EH (cell line): Measurements from ENCODE around the gene NFYB.

Source experiments
- DNase-seq: peaks from one replicate; pipeline ENCODE4 v3.0.0-alpha.2; 2015; ENCODE audit warnings: low read depth

Gene NFYB

DNA sequence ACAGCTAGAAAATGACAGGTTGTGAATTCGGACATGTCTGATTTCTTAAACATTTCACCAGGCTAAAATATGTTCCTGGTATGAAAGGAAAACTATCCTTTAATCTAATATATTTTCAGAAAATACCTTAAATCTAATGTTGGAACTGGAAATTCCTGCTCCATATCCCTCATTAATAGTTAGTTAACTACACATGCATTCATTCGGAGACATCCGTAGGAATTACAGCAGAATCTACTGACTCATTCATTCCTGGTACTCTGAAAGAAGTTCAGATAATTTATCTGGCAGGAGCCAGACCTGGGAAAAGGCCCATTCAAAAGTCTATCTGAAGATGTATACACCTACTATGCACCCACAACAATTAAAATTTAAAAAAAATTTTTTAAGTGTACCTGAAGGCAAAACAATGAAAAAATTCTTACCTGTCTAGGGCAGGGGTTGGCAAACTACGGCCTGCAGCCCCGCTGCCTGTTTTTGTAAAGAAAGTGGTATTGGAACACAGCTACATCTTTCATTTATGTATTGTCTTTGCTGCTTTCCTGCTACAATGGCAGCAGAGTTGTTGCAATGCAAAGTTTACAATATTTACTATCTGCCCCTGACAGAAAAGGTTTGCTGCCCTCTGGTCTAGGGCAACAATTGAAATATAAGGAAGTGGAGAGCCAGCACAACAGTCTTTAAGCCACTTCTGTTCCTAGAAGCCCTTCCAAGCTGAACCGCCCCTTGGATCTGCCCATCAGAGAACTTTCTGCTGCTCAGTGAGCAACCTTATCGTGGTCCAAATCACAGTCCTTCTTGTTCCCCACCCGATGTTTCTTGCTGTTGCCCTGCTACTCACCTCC is 17.9 kb upstream of the NFYB start:
- peak; percentile 15 for DNase-seq

DNA sequence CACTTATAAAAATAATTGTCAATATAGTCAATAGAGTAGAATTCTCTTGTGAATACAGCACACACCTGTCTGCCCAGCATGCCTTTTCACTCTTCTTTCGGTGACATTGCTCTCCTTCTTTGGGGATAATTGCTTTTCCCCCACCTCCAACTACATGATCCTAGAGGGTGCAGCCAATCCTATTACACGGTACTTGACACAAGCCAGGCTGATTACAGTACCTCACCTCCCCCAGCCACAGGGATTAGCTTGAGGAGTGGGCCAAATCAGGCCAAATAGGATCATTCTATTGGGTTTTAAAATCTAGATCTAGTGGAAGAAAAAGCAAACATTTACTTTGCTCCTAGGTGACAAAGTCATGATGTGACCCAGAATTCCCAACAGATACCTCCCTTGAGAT is 16.8 kb upstream of the NFYB start:
- DNase-seq = no peak

DNA sequence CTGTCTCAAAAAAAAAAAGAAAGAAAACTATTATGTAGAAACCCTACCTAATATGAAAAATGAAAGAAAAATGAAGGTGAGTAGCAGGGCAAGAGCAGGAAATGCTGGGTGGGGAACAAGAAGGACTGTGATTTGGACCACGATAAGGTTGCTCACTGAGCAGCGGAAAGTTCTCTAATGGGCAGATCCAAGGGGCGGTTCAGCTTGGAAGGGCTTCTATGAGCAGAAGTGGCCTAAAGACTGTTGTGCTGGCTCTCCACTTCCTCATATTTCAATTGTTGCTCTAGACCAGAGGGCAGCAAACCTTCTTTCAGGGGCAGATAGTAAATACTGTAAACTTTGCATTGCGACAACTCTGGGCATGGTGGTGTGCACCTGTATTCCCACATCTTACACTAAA is 16.3 kb upstream of the NFYB start:
- no peak for DNase-seq

DNA sequence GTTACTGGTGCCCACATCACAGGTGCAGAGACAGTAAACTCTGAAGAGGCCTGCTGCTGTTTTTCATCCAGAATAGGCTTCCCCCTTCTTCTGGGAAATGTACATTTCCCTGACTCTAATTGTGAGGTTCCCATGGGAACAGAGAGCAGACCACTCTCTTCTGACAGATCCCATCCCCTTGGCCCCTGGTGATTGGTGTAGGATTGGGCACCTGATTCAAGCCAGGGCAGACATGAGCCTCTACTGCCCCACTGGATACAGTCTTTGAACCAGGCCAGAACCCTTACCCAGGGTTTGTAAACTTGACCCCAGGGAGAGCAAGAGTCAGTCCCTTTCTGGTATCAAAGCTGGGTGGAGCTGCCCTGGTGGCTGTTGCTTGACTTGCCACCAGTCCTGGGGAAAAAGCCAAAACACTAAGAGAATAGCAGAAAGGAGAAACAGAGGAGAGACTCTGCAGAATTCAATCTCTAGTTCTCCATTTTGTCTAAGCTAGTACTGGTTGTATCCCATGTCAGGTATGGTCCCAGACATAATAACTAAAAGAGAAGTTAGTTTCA is 14.8 kb upstream of the NFYB start:
- DNase-seq = no peak

DNA sequence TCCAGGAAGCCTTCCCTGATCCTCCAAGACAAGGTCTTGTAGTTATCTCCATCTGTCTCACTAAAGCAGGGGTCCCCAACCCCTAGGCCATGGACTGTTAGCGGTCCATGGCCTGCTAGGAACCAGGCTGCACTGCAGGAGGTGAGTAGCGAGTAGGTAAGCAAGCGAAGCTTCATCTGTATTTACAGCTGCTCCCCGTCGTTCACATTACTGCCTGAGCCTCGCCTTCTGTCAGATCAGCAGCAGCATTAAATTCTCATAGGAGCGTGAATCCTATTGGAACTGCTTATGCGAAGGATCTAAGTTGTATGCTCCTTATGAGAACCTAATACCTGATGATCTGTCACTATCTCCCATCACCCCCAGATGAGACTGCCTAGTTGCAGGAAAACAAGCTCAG is 12.4 kb upstream of the NFYB start:
- DNase-seq = no peak

DNA sequence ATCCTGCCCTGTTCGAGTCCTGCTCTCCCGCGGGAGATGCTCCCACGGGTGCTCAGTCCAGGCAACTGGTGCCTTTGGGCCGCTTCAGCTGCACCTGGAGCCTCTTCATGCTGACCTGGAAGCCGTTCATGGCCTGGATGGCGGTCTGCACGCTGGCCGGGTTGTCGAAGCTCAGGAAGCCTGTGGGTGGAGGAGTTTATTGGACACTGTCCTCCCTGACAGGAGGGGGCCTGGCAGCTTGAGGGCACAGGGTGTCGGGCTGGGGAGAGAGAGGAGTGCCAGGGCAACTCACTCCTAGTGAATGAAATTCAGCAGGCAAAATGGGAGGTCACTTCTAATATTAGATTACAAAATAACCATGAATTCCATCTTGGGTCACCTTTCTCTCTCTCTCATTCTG is 9.3 kb upstream of the NFYB start:
- no peak for DNase-seq

DNA sequence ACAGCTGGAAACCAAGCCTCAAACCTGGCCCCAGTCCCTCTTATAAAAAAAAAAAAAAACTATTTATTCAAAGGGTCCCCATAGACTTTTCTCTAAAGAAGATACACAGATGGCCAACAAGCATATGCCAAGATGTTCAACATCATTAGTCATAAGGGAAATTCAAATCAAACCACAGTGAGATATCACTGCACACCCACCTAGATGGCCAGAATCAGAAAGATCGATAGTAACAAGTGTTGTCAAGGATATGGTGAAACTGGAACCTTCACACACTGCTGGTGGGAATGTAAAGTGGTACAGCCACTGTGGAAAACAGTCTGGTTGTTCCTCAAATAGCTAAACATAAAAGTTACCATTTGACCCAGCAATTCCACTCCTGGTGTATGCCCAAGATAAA is 5.9 kb upstream of the NFYB start:
- DNase-seq = no peak

DNA sequence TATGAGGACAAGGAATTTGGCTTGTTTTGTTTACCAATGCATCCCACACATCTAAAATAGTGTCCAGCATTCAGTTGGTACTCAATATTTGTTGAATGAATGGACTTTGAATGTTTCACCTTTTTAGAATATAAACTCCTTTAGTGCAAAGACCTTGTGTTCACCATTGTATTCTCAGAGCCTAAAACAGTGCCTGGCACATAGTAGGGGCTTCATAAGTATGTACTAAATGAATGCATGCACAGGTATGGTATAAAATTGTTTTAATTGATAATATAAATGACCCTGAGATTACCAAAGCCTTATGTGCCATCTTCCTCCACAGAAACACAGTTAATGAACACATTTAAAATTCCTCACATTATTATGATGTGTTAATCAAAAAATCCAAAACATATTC is 5.0 kb upstream of the NFYB start:
- no peak for DNase-seq

DNA sequence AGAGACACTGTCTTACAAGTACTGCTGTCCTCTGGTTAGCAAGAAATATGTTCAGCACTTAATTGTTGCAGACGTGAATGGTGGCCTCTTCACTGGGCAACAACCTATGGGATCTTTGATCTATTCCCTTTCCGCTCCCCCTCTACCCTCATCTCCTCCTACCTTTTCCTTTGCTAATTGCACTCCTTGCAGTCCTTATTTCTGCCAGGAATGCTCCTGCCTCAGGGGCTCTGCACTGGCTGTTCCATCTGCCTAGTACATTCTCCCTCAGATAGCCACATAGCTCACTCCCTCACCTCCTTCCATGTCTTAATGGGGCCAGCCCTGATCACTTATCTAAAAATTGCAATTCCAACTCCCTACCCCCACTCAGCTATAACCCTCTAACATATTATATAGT is 4.5 kb upstream of the NFYB start:
- DNase-seq = no peak

DNA sequence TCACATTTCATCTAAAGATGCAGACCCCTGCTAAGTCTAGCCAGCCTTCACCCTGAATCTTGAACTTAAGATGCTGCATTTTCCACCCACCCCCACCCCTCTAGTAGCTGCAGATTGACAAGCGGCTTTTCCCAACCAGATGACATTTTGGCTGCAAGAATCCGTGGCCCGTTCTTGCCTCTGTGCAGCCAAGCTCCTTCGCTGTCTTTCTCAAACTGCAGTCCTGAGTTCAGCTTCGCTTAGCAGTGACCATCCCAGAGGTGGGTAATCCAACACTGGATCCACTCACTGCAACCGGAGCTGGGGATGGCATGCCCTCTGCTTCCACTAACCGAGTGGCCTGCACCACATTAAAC is 765 bp upstream of the NFYB start:
- peak; percentile 24 for DNase-seq

DNA sequence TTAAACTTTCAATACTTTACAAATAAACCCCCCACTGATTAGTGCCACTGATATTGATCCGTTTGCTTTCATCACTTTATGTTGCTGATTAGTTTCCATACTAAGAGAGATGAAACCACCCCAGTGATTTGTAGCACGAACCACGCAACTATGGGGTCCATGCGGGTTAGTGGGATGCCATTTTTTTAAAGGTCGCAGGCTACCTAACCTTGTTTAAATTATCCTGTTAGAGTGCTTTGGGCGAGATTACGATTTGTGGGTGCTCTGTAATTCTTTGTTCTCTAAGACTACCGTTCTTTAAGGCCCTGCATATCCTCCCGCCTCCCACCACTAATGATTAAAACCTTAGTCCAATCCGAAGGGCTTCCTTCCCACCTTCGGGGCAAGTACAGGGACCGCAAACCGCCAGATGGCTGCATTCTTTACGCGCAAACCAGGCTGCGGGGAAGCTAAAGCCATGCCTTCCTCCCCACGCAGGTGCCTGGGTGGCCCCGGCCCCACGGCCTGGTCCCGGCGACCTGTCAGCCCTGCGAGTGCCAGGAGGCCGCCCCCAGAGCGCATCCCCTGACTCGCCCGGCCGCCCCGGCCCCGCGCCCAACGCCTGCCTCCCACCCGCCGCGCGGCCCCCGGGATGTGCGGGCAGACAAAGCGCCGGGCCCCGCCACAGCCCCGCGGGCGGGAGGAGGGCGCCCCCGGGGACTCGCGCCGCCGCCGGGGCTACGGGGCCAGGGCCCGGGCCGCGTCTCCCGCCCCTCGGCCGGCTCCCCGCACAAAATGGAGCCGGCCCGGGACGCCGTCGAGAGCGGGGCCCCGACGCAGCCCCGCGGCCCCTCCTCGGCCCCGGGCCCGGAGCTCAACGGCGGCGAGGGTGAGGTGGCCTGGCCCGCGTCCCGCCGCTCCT is 759 bp downstream of the NFYB start:
- DNase-seq = peak; percentile 71

DNA sequence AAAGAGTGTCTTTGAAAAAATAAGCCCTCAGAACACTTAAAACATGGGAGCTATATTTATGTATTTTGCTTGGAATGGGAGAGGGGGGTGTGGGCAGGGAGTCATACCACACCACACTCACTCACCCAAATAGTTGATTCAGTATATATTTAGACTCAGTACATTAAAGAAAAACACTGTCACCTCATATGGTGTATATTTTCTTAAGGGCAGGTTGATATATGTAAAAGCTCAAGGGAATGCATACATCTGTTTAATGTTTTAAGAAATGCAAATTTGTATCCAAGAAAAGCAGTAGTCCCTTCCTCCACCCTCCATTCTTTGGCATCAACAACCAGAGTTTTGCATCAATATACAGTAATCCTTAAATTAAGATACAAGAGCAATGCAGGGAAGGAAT is 1.4 kb downstream of the NFYB start:
- peak; percentile 40 for DNase-seq

DNA sequence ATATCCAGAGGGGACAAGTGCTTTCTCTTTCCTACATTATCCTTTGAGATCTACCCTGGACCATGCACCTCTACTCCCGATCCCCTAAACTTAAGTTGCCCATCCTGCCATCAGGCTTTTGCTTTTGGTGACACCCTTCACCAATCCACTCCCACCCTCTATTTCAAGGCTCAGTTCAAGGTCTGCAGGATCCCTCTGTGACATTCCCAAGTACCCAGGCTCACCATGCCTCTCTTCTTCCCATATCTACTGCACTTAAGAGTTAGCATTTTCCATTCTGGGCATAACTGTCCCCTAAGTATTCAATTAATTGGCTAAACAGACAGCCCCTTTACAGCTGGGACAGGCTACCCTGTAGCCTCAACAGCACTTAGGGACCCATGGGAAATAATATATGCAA is 3.1 kb downstream of the NFYB start:
- no peak for DNase-seq

DNA sequence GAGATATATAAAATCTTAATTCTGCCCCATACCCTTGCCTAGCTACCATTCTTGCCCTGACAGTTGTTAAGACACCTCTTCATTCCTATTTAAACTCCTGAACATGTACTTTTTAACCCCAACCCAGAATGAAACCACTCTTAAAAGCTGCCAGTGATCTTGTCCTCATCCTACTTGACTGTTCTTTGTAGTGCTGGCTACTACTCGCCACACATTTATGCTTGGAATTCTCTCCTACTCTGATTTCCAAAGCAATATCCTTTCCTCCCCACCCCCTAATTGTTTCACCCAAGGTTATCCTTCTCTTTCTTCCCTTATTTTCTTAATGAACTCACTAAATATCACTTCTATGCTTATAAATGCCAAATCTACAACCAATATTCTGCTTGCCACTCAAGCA is 4.1 kb downstream of the NFYB start:
- DNase-seq = peak; percentile 70

DNA sequence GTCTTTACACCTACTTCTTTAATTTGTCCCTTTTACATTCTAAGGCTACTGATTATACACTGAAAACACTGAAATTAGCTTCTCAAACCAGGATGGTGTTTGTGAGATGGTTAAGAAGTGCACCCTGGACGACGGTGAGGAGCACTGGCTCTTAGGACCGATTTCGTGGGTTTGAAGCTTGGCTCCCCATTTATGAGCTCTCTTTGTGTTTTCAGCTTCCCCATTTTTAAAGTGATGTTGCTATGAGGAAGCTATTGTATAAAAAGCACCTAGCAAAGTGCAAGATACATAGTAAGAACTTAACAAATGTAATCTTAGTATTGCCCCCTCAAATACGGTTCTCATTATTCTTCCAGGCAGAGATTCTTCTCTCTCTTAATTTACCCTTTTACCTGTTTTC is 4.7 kb downstream of the NFYB start:
- DNase-seq = no peak

DNA sequence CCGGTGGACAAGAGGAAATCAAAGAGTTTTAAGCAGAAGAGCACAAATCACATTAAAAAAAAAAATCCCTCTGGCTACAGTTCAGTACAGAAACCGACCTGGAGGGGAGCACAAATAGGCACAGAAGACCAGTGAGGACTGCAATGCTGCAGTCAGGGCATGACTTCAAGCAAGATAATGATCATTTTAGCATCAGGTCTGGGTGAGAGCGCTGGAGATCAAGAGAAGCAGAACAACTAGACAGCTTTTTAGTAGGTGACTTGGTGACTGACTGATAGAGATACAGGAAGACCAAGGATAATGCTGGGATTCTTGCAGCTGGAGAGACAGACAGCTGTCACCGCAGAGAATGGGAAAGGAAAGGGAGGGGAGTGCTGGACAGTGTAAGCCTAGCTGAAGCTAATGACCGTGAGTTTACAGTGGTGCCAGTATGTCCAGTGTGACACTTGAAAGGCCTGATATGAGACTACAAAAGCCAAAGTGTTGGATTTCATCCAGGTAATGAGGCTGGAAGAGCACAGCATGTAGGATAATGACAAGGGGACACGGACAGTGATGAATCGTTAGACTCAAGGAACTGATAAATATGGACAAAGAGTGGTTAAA is 5.6 kb downstream of the NFYB start:
- DNase-seq = no peak

DNA sequence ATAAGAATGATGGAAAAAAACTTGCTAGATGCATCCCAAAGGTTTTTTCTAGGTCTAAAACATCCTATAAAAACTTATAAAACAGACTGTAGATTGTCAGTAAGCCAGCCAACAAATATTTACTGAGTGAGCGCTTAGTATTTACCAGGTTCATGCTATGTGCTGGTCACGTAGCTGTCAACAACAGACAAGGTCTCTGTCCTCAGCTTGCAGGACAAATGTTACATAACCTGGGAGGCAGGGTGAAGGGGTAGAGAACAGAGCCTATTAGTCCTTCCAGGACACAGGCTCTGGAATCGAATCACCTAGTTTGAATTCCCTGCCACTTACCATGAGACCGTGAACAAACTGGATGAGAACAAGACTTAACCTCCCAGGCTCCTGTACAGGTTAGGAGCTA is 6.4 kb downstream of the NFYB start:
- DNase-seq = no peak

DNA sequence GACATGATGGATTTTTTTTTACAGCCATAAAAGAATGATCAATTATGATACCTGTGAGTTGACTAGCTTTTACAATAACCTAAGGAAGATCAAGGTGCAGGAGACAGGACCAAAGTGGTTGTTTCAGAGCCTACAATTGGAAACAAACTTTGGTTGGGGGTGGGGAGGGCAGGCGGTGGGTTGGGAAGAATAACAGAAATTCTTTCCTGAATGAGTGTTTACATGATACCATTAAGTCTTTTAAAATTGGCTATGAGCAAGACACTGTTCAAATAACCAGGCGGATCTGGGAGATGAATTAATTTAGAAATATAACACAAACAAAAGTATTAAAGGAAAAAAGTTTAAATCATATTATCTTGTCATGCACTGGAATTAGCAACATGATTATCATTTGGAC is 7.2 kb downstream of the NFYB start:
- DNase-seq = peak; percentile 60

DNA sequence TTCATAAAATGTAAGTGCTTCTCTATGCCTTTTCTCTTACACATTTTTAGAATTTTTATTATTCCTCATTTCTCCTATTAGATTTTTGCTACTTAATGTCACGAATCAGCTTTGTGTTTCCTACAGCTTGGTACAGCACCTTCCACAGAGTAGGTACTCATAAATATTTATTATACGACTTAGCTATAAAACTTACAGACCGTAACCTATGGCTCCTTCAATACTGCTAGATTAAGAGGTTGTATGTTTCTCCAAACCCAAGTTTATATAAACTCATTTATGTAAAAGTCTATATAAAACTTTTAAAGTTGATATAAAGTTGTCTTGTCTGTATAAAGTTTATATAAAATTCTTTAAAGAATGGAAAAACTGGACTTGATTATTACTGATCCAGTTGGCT is 11.5 kb downstream of the NFYB start:
- DNase-seq = no peak

DNA sequence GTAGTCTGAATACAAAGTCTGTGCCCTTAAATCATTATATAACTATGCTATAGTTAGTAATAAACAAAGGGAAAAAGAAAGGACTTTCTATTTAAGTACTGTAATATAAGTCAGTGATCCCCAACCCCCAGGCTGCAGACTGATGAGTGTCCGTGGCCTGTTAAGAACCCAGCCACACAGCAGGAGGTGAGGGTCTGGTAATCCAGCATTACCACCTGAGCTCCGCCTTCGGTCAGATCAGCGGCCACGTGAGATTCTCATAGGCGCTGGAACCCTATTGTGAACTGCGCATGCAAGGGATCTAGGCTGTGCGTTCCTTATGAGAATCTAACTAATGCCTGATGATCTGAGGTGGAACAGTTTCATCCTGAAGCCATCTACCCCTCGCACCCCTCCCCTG is 15.7 kb downstream of the NFYB start:
- no peak for DNase-seq

DNA sequence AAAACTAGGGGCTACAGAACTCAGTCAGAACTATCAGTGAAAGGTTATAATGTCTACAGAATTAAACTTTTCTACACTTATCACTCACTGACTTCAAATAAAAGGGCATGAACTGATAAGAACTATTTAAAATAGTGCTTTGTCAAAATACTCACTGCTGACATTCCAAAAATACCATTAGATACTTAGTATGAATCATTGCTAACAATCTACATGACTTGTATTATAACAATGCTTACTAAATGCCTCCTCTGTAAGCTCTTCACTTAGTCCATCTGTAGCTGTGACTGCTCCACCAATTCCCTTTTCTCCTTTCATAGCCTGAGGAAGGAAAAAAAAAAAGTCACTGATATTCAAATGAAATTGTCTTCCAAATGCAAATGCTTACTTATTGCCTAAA is 17.0 kb downstream of the NFYB start:
- peak; percentile 87 for DNase-seq

DNA sequence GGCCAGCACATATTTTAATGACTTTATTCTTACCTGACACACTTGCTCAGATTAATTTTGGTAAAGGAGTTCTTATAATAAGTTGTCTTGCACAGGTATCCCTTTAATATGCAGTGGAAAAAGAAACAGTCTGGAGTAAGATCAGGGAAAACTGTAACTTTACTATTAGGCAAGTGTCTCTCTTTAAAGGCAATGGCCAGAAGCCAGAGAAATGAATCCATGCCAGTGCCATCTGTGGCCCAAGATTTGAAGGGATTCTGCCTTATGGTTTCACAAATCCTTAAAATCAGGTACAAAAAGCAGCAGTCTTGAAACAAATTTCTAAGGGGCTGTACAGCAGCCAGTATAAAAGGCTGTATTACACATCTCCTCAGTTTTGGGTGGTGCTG is 22.4 kb downstream of the NFYB start:
- DNase-seq = no peak
